GM12873 (cell line): ENCODE measurements around the gene TRIM44.

Source experiments
- CTCF ChIP-seq: IDR thresholded peaks from 2 replicates; pipeline ENCODE4 v1.5.1; 2012; ENCODE audit warnings: low read depth, mild to moderate bottlenecking, moderate library complexity, low read length, control low read depth; ENCODE audit not compliant: insufficient read depth; ENCODE audit errors: missing control alignments

The TRIM44 gene

GRCh38 chr11:35784699-35785098 lies 122.1 kb downstream of the TRIM44 start:
- no peak for TF ChIP-seq CTCF

DNA sequence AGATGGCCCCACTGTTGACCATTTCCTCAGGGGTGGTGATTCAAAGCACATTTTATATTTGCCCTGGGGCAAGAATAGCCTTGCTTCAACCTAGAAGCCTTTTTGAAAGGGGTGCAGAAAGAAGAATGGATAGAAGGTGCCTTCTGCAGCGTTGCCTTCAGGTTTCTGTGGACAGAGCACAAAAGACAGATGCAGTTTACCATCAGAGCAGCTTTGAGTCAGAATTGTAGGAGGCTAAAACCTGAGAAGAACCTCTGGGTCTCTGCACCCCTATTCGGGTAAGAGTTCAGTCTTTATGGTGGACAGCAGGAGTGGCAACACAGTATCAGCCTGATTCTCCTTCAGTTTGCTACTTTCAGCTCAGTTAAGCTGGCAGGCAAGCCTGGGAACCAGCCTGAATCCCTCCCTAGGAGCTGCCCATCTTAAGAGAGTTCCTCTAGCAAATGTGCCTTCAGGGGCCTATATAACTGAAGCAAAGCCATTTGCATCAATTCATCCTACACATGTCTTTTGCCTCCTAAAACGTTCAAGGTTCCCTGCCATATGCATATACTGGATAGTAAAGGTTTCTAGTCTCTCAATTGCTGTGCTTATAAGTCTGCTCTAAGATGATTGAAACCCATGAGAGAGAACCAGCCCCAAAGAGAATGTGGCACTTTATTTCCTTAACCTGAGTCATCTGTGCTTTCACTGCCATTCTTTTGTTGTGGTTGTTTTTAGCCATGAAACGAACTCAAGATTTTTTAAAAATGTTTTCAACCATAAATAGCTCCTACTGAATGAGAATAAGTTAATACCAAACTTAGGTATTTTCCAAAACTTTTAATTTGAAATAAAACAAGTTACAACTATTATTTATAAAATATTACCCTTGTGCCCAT lies 123.0 kb downstream of the TRIM44 start:
- no peak for TF ChIP-seq CTCF

GRCh38 chr11:35786188-35786587 lies 123.6 kb downstream of the TRIM44 start:
- no peak for TF ChIP-seq CTCF

GRCh38 chr11:35787013-35787504 lies 124.5 kb downstream of the TRIM44 start:
- TF ChIP-seq CTCF, result no peak

DNA sequence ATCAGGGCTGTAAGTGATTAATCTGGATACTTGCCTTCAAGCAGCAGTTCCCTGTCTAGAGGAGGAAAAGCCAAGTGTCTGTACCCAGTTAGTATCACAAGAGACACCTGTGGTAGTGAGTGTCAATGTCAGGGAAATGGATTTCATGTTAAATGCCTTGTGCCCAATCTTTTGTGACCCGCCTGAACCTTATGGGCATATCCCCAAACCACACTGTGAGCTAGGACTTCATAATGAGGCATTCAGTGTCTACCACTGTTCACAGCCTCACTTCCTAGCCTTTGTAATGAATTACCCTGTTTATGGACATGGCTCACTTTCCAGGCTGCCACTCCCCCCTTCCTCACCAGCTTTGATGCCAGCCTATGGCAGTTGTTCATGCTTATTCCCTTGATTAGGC lies 125.1 kb downstream of the TRIM44 start:
- TF ChIP-seq CTCF, result no peak

GRCh38 chr11:35791088-35791958 lies 128.7 kb downstream of the TRIM44 start:
- no peak for TF ChIP-seq CTCF
